Psoas muscle (tissue), 8 donors: Measurements from ENCODE around the gene CCDC57. TPM values are rescaled to one million over a fixed set of nuclear protein-coding genes. Genes with fewer than 3 reads are reported as not detected.

Experiments
- ATAC-seq, 4 donors: fragments of 200-7000 bp; cut with Tn5 transposase; one replicate each; pipeline ENCODE4 v1.9.1; 2020; ENCODE audit warnings: moderate library complexity in 3 of 4, mild to moderate bottlenecking in 2 of 4
- DNase-seq, 2 donors: peaks; one replicate each; pipeline ENCODE4 v3.0.0-alpha.2; 2020
- H3K27ac ChIP-seq: fragments of 200-600 bp; one replicate; pipeline ENCODE4 v1.8.0; 2022
- H3K27me3 ChIP-seq, 3 donors: fragments of 200-600 bp in 1 of 3; one replicate each; pipeline versions ENCODE4 v1.6.1 to v1.8.0; 2013 to 2022; ENCODE audit warnings: low read length in 2 of 3, mild to moderate bottlenecking in 2 of 3, moderate library complexity in 1 of 3; ENCODE audit not compliant: insufficient read depth in 3 of 3
- H3K36me3 ChIP-seq, 2 donors: fragments of 200-600 bp in 1 of 2; one replicate each; pipeline versions ENCODE4 v1.6.1 to v1.8.0; 2013 to 2022; ENCODE audit warnings: low read depth in 1 of 2, mild to moderate bottlenecking in 1 of 2, moderate library complexity in 1 of 2; ENCODE audit not compliant: insufficient read depth in 1 of 2
- H3K4me1 ChIP-seq: fragments of 200-600 bp; one replicate; pipeline ENCODE4 v1.8.0; 2022
- H3K4me3 ChIP-seq: fragments of 200-600 bp; one replicate; pipeline ENCODE4 v1.8.0; 2022; ENCODE audit warnings: mild to moderate bottlenecking
- H3K9me3 ChIP-seq: fragments of 200-600 bp; one replicate; pipeline ENCODE4 v1.8.0; 2022
- CTCF ChIP-seq: fragments of 200-600 bp; IDR thresholded peaks from one replicate; pipeline ENCODE4 v1.8.0; 2022; ENCODE audit warnings: antibody characterized with exemption
- WGBS, 3 donors: extraction: QIAGEN DNeasy Blood & Tissue Kit; methylation state at CpG; one replicate each; pipeline versions ENCODE4 v1.1.6 to v1.1.7; 2013; 5-methylcytosine and 5-hydroxymethylcytosine counted together
- intact Hi-C, 2 donors: fragments of 100-400 bp; cut with DNase I; formaldehyde crosslinking; loops; one replicate each; pipeline versions ENCODE4 v1.11.0 to v1.14.2; 2022
- polyA plus RNA-seq, 3 donors: library from polyadenylated mRNA; stranded (reverse); fragments of 200-250 nt; gene quantifications; one replicate each; pipeline ENCODE4 v1.2.3, GENCODE V29; 2013
- total RNA-seq, 4 donors: library from RNA; stranded (reverse); fragmentation: NEBNext Ultra II Directional in 2 of 4; extraction: Animal tissue kit (Norgen Biotek cat#: 25700) in 2 of 4; gene quantifications; one replicate each; pipeline versions ENCODE4 v1.2.1 to v1.2.4, GENCODE V29; 2021 to 2023
- donor health status: healthy with polysubstance abuse.
- donor health status: DM: no; HTN: no; CAD: no; lungs with moderate emphysema.
- donor health status: Bipolar disorder and iron deficiency.
- donor health status: healthy.
- donor health status: DM: yes; HTN: yes; CAD: no.
- donor health status: DM: no; HTN: no; CAD: no.
- donor health status: DM: no; HTN: no; CAD: no.
- donor health status: DM: yes; HTN: yes; CAD: no.

The CCDC57 gene
- total and polyA plus RNA-seq, 7 donors = 7.2 to 15.3 (median 11.1) TPM

DNA sequence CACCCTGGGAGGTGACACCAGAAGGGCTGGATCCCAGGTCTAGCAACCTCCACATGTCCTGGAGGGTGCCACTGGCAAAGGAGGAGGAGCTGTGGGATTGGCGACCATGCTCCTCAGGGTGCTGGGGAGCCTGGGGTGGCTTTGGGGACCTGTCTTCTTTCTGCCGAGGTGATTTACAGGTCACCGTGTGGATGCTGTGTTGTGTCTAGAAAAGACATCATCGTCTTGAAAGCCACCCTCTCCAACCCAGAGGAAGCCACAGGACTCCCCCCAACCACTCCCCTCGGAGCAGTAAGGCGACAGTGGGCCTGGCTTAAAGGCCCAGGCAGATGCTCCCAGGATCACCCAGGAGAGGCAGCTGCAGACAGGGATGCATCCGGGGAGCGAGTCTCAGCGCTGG, 84.9 kb downstream of the CCDC57 start:
- WGBS, 3 donors = 90 to 92% (median 92%) methylated on average over 9 of the region's 9 CpGs
- TF ChIP-seq CTCF = no peak
- intact Hi-C loops = loop anchor here in 1 of 2 donors (5.0 kb wide), 1 partner anchor 60 kb away; no protein-coding TSS in a partner anchor
- Histone ChIP-seq H3K4me3 (no peak overlapping the region), H3K27me3 (no peaks in the 10 kb centered on the region), H3K9me3 (no peaks in the 10 kb centered on the region), H3K4me1 (no peaks in the 10 kb centered on the region), H3K36me3 (peaks cover 0 to 8% of the 10 kb centered on the region in 2 donors), H3K27ac (no peak overlapping the region)
- DNase-seq (no peak), ATAC-seq (no peak)

- H3K36me3 ChIP-seq = peaks cover 0 to 8% of the 10 kb centered on the region in 2 donors
- no peak overlapping the region for H3K27ac ChIP-seq
- intact Hi-C loops = loop anchor here in 1 of 2 donors (5.0 kb wide), 1 partner anchor 60 kb away; no protein-coding TSS in a partner anchor
- DNase-seq (no peak), ATAC-seq (no peak)
- no peaks in the 10 kb centered on the region for H3K9me3 ChIP-seq
- H3K27me3 ChIP-seq = no peaks in the 10 kb centered on the region
- no peaks in the 10 kb centered on the region for H3K4me1 ChIP-seq
- TF ChIP-seq CTCF = no peak
- WGBS, 3 donors = 84 to 88% (median 86%) methylated on average over 11 of the region's 11 CpGs
- H3K4me3 ChIP-seq = no peak overlapping the region
Measured at GRCh38 chr17:82127315-82127595, 85.4 kb downstream of the CCDC57 start.

DNA sequence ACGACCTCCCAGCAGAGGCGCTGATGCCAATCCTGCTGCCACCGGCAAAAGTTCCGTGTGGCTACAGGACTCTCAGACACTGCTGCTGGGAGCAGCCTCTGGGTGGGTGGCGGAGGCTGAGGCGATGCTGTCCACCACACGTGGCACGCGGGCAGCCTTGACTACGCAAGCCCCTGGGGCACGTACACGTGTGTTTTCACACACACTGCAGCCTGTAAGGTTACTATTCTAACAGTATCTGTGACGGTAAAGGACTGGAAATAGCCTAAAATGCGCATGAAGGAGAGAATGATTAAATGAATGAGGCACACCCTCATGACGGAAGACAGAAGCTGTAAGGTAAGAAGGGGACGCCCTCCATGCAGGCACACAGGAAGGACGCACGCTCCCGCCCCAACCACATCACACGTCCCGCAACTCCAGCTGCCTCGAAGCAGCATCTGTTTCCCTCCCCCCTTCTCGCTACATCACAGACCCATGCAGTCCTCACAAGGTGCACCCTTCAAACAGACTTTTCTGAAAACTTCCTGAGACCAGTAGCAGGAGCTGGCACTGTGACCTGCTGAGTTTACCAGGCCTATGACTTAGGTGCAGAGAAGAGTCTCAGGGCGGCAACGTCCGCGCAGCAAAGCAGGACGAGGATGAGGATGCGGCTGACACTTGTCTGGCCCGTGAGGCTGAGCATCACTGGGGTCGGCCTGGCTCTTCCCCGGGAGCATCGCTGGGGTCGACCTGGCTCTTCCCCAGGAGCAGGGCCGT, 85.9 kb downstream of the CCDC57 start:
- Histone ChIP-seq H3K27ac (no peak overlapping the region), H3K4me1 (no peaks in the 10 kb centered on the region)
- intact Hi-C loops = loop anchor here in 1 of 2 donors (5.0 kb wide), 1 partner anchor 61 kb away; no protein-coding TSS in a partner anchor

GRCh38 chr17:82124101-82124500, 88.5 kb downstream of the CCDC57 start:
- TF ChIP-seq CTCF = no peak
- H3K27me3 ChIP-seq = no peaks in the 10 kb centered on the region
- WGBS, 3 donors = 85 to 94% (median 89%) methylated on average over 4 of the region's 4 CpGs
- ATAC-seq (no peak), DNase-seq (no peak)
- H3K4me3 ChIP-seq = no peak overlapping the region
- H3K27ac ChIP-seq = no peak overlapping the region
- H3K4me1 ChIP-seq = no peaks in the 10 kb centered on the region
- H3K36me3 ChIP-seq = peaks cover 0 to 8% of the 10 kb centered on the region in 2 donors
- intact Hi-C loops = no loop called here
- H3K9me3 ChIP-seq = no peaks in the 10 kb centered on the region

More for the DNA sequence above, 85.9 kb downstream of the CCDC57 start:
- no peak for ATAC-seq
- Histone ChIP-seq H3K27me3 (no peaks in the 10 kb centered on the region), H3K36me3 (peaks cover 0 to 8% of the 10 kb centered on the region in 2 donors), H3K9me3 (no peaks in the 10 kb centered on the region), H3K4me3 (no peak overlapping the region)
- DNase-seq = no peak
- WGBS, 3 donors = 87 to 89% (median 89%) methylated on average over 35 of the region's 35 CpGs
- no peak for TF ChIP-seq CTCF
